ENCODE results near the gene SAP25. TPM values are rescaled to one million over a fixed set of nuclear protein-coding genes. Genes with fewer than 3 reads are reported as not detected.

The SAP25 gene
- total RNA-seq (2022; extraction: Qiagen RNA extraction), result 0.34 to 0.60 TPM (median 0.53 TPM) in 4 of 5 replicates, not detected in the other

DNA sequence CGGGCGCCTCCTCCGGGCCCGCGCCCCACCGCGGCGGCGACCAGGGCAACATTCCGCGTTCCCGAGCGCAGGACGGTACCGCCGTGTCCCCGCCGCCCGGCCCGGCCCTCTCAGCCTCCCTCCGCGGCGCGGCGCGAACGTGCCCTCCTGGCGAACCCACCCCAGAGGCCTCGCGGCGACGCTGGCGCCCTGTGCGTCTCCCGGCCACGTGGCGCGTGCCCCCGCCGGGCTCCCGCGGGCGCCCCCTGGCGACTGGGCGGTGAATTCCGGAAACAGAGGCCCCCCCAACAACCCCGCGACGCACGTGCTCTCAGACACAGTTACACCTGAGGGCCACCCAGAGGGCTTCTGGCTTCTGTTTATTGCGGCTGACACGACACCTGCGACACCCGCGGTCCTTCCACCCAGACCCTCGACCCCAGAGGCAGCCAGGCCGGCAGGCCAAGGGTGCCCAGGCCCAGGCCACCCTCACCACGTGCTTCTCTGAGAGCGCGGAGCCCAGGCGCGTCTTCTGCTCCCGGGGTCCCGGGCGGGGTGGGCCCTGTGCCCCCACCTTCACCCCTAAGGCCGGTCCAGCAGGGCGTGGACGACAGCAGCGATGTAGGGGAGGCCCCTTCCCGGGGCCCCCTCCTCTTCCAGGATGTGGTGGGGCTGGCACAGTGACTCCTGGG, at the start of gene SAP25:
Gene SAP25 (minus strand): TSS at position 210 of the 671 bp plus-strand sequence. CDS start 158 bp downstream, at position 52.

DNA sequence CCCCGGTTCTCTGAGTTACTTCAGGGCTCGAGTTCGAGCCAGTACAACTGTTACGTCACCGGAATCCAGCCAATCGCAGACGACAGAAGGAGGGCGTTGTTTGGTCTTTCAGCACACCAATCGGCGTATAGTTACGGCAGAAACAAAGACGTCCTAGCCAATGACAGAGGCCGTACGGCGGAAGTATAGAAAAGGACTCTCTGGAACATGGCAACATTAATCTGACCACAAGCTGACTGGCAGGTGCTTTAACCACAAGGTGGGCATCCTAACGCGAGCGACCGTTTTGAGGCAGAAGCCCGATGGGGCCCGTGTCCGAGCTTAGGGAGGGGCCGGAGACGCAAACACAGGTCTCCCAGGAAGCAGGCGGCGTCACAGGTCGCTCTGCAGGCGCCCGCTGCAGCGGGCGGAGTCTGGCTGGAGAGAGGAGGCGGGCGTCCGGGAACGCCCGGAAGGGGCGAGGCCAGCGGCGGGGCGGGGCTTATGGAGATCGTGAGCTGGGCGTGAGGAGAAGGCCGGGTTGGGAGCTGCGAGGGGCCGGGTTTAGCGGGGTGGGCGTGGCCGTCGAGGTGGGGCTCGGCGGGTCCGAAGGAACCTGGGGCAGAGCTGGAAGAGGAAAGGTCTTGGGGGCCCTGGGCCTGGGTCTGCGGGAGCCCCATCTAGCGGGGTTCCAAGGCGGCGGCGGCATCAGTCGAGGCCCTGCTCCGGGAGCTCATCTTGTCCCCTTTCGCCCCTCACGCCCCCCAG, 38.5 kb upstream of the SAP25 start, which contains the start of gene MOSPD3:
Gene MOSPD3 (plus strand): TSS at position 558 of the 747 bp plus-strand sequence. CDS start 252 bp downstream, outside the sequence.

DNA sequence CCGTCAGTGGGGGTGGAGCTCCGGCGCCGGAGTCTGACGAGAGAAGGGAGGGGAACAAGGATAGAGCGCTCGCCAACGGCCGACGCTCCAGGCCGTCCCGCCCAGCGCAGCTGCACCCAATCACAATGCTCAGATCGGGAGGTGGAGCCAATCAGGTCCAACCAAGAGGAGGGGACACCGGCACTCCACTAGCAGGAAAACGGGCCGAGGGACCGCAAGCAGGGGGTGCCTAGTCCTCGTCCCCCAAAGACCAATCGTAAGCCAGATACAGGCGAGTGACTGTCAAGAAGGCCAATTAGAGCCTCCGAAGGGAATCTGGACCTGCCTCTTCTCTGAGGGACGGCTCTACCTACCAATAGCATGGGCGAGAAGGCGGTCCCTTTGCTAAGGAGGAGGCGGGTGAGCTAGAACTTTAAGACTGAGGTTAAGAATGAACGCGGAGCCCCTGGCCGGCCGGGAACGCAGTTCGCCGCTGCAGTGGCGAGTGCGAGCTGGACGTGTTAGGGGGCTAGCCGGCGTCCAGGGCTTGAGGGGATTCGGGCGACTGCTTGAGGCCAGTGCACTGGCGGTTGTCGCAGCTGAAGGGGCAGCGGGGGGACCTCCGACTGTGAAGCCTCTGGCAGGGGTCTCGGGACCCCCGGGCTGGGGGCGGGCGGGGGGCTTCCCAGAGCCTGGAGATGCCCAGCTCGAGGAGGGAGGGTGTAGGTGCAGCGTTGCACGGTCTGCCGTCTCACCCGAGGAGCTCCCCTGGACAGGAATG, 12.7 kb upstream of the SAP25 start, which contains the start of gene FBXO24:
Gene FBXO24 (plus strand): TSS at position 63 of the 760 bp plus-strand sequence. CDS start 298 bp downstream, at position 361.

DNA sequence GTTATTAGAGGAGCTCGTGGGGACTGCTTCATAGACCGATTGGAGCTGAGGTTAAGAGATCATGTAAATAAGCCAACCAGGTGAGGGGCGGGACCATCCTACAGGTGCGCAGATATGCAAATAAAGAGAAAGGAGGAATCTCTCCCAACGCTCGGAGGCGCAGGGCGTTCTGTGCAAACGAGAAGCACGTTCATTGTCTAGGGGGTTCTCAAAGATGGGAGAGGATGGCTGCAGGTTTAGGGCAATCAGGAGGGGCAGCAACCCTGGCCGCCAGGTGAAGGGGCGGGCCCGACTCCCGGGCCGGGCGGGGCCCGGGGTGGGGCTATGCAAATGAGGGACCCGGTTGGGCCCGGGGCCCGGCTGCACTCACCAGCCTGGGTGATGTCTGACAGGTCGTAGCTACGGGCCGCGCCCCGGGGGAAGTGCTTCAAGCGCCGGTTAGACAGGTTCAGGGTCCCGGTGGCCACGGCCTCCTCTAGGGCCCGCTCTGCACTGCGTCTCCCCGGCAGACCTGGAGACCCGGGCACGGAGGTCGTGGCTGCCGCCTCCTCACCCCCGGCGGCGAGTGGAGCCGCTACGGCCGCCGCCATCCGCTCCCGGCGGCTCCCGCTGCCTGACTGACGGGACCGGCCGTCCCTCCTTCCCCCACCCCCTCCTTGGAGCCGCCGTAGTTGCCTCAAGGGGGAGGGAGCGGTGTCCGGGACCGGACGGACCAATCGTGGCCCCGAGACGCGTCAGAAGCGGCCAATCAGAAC, 12.0 kb upstream of the SAP25 start, which contains the start of gene LRCH4:
Gene LRCH4 (minus strand): TSS at position 619 of the 755 bp plus-strand sequence. CDS start 29 bp downstream, at position 590.

DNA sequence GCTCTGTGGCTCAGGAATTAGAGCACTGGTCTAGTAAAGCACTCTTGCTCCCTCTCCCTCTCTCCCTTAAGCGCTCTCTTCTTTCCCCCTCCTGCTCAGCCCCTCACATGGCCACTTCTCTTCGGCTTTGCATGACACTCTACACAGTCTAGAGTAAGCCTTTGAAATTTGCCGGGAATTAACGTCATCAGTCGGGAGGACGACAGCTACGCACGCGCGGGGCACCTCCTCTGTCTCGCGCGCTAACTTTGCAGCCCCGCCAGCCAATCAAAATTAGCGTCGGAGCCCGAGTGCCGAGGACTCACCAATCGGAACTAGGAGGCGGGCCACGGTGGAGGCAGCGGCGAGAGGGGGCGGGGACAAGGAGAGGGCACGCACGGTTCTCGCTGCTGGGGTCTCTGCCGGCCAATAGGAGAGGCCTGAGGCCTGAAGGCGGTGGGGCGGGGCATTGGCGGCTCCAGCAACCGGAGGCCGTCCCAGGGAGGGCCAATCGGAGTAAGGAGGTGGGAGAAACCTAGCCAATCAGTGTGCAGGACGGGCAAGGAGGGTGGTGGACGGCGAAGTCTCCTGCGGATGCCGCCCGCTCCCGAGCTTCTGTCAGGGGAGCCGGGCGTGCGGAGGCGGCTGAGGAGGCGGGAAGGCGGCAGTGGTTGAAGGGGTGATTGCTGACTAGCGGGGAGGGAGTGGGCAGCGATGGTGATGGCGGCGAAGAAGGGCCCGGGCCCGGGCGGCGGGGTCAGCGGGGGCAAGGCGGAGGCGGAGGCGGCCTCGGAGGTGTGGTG, 34.9 kb downstream of the SAP25 start, which contains the start of gene AGFG2:
Gene AGFG2 (plus strand): TSS at position 550 of the 782 bp plus-strand sequence. CDS start 144 bp downstream, at position 694.

Other genes starting within 250 kb of the SAP25 start
- 21.1 to 37.1 TPM (median 26.3 TPM) in 5 replicates for gene PILRB, start 215.8 kb downstream of the SAP25 start, total RNA-seq (2022; extraction: Qiagen RNA extraction)
- gene PILRA, start 200.4 kb downstream of the SAP25 start, total RNA-seq (2022; extraction: Qiagen RNA extraction), result 4.1 to 6.3 TPM (median 4.4 TPM) in 5 replicates
- 0.85 to 1.9 TPM (median 1.3 TPM) in 5 replicates for gene ZCWPW1, start 145.2 kb downstream of the SAP25 start, total RNA-seq (2022; extraction: Qiagen RNA extraction)
- 38.4 to 47.7 TPM (median 42.2 TPM) in 5 replicates for gene MEPCE, start 144.1 kb downstream of the SAP25 start, total RNA-seq (2022; extraction: Qiagen RNA extraction)
- 31.6 to 58.1 TPM (median 51.3 TPM) in 5 replicates for gene PPP1R35, start 137.4 kb downstream of the SAP25 start, total RNA-seq (2022; extraction: Qiagen RNA extraction)
- 0.48 to 0.94 TPM (median 0.89 TPM) in 5 replicates for gene SPACDR, start 109.6 kb downstream of the SAP25 start, total RNA-seq (2022; extraction: Qiagen RNA extraction)
- gene TSC22D4, start 94.7 kb downstream of the SAP25 start, total RNA-seq (2022; extraction: Qiagen RNA extraction), result 43.7 to 57.5 TPM (median 54.5 TPM) in 5 replicates
- gene NYAP1, start 90.0 kb downstream of the SAP25 start, total RNA-seq (2022; extraction: Qiagen RNA extraction), result 2.7 to 6.3 TPM (median 4.1 TPM) in 5 replicates
- gene AGFG2, start 34.7 kb downstream of the SAP25 start, total RNA-seq (2022; extraction: Qiagen RNA extraction), result 26.8 to 45.2 TPM (median 37.4 TPM) in 5 replicates
- 12.3 to 18.3 TPM (median 16.0 TPM) in 5 replicates for gene LRCH4, start 12.2 kb upstream of the SAP25 start, total RNA-seq (2022; extraction: Qiagen RNA extraction)
- gene FBXO24, start 12.4 kb upstream of the SAP25 start, total RNA-seq (2022; extraction: Qiagen RNA extraction), result 0.12 to 0.56 TPM (median 0.28 TPM) in 4 of 5 replicates, not detected in the other
- gene PCOLCE, start 28.5 kb upstream of the SAP25 start, total RNA-seq (2022; extraction: Qiagen RNA extraction), result 7.7 to 12.2 TPM (median 8.8 TPM) in 5 replicates
- gene MOSPD3, start 38.6 kb upstream of the SAP25 start, total RNA-seq (2022; extraction: Qiagen RNA extraction), result 16.7 to 21.3 TPM (median 19.8 TPM) in 5 replicates
- 1.7 to 3.0 TPM (median 2.7 TPM) in 5 replicates for gene TFR2, start 67.7 kb upstream of the SAP25 start, total RNA-seq (2022; extraction: Qiagen RNA extraction)
- not detected in 5 replicates for gene ACTL6B, start 82.5 kb upstream of the SAP25 start, total RNA-seq (2022; extraction: Qiagen RNA extraction)
- gene GNB2, start 99.8 kb upstream of the SAP25 start, total RNA-seq (2022; extraction: Qiagen RNA extraction), result 164 to 260 TPM (median 253 TPM) in 5 replicates
- gene GIGYF1, start 120.3 kb upstream of the SAP25 start, total RNA-seq (2022; extraction: Qiagen RNA extraction), result 11.8 to 23.5 TPM (median 18.2 TPM) in 5 replicates
- gene POP7, start 132.2 kb upstream of the SAP25 start, total RNA-seq (2022; extraction: Qiagen RNA extraction), result 69.2 to 97.1 TPM (median 91.2 TPM) in 5 replicates
- gene EPO, start 146.6 kb upstream of the SAP25 start, total RNA-seq (2022; extraction: Qiagen RNA extraction), result 0.10 to 0.12 TPM in 2 of 5 replicates, not detected in the others
- not detected in 5 replicates for gene ZAN, start 159.7 kb upstream of the SAP25 start, total RNA-seq (2022; extraction: Qiagen RNA extraction)